ENCODE data around the gene NDUFS2.

Gene NDUFS2

DNA sequence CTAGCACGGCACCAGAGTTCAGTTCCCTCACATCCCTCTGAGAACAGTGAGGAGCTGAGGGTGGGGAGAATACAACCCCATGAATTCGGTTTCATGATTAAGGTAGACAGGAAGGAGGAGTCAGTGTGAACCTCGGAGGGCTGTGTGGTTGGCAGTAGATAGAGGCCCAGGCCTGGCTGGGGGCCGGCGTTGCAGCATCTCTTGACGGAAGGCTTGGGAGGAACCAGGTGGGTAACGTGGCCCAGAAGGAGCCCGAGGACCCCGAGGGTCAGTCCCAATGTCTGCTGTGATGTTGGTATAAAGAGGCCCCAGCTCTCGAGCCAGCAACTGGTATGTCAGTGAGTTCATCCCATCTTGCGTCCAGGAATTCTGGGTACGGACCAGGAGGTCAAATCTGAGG lies 30.5 kb upstream of the NDUFS2 start:
- TF ChIP-seq ZFP3 (CRISPR knock-in tag; IDR thresholded peaks at IDR 0.05) (no peak), ARNTL (CRISPR knock-in tag; IDR thresholded peaks at IDR 0.05; ENCODE audit: borderline replicate concordance, low read depth) (no peak), PPARA (CRISPR knock-in tag; IDR thresholded peaks at IDR 0.05; ENCODE audit: borderline replicate concordance) (no peak), ZNF70 (CRISPR knock-in tag; IDR thresholded peaks at IDR 0.05) (no peak), ZNF565 (CRISPR knock-in tag; conservative IDR thresholded peaks at IDR 0.05; ENCODE audit: low read depth) (no peak), ISL1 (CRISPR knock-in tag; IDR thresholded peaks at IDR 0.05) (no peak), ESRRG (CRISPR knock-in tag; IDR thresholded peaks at IDR 0.05) (no peak), BACH2 (CRISPR knock-in tag; IDR thresholded peaks at IDR 0.05; ENCODE audit: borderline replicate concordance) (no peak)
- TF ChIP-seq, protein P1, sequence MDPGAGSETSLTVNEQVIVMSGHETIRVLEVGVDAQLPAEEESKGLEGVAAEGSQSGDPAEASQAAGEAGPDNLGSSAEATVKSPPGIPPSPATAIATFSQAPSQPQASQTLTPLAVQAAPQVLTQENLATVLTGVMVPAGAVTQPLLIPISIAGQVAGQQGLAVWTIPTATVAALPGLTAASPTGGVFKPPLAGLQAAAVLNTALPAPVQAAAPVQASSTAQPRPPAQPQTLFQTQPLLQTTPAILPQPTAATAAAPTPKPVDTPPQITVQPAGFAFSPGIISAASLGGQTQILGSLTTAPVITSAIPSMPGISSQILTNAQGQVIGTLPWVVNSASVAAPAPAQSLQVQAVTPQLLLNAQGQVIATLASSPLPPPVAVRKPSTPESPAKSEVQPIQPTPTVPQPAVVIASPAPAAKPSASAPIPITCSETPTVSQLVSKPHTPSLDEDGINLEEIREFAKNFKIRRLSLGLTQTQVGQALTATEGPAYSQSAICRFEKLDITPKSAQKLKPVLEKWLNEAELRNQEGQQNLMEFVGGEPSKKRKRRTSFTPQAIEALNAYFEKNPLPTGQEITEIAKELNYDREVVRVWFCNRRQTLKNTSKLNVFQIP (CRISPR knock-in tag; IDR thresholded peaks at IDR 0.05; ENCODE audit: borderline replicate concordance, low read depth) = no peak
- TF ChIP-seq, protein P2, sequence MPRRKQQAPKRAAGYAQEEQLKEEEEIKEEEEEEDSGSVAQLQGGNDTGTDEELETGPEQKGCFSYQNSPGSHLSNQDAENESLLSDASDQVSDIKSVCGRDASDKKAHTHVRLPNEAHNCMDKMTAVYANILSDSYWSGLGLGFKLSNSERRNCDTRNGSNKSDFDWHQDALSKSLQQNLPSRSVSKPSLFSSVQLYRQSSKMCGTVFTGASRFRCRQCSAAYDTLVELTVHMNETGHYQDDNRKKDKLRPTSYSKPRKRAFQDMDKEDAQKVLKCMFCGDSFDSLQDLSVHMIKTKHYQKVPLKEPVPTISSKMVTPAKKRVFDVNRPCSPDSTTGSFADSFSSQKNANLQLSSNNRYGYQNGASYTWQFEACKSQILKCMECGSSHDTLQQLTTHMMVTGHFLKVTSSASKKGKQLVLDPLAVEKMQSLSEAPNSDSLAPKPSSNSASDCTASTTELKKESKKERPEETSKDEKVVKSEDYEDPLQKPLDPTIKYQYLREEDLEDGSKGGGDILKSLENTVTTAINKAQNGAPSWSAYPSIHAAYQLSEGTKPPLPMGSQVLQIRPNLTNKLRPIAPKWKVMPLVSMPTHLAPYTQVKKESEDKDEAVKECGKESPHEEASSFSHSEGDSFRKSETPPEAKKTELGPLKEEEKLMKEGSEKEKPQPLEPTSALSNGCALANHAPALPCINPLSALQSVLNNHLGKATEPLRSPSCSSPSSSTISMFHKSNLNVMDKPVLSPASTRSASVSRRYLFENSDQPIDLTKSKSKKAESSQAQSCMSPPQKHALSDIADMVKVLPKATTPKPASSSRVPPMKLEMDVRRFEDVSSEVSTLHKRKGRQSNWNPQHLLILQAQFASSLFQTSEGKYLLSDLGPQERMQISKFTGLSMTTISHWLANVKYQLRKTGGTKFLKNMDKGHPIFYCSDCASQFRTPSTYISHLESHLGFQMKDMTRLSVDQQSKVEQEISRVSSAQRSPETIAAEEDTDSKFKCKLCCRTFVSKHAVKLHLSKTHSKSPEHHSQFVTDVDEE (CRISPR knock-in tag; IDR thresholded peaks at IDR 0.05) = no peak
- ATAC-seq = no peak

DNA sequence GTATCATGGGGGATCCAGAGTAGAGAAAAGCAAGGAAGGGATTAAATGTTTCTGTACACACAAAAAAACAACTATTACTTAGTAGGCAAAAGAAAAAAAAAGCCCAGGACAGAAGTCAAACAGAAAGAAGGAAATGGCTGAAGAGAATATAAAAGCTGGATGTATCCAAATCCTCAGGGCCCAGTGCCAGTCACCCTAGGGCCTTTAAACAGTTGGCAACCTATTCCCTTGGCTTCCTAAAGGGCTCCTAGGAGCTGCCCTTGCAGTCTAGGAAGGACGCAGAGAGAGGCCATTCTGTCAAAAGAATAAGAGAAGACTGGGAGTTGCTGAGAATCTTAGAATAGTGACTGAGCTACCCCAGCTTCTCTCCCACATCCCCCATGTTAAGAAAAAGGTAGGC lies 29.8 kb upstream of the NDUFS2 start:
- ATAC-seq = no peak
- TF ChIP-seq ZNF8 (CRISPR knock-in tag; IDR thresholded peaks at IDR 0.05) (no peak), ZNF565 (CRISPR knock-in tag; conservative IDR thresholded peaks at IDR 0.05; ENCODE audit: low read depth) (no peak), OSR1 (CRISPR knock-in tag; IDR thresholded peaks at IDR 0.05) (no peak), RARB (CRISPR knock-in tag; IDR thresholded peaks at IDR 0.05) (no peak), PPARA (CRISPR knock-in tag; IDR thresholded peaks at IDR 0.05; ENCODE audit: borderline replicate concordance) (no peak), TOX (CRISPR knock-in tag; IDR thresholded peaks at IDR 0.05; ENCODE audit: borderline replicate concordance) (no peak), ZNF70 (CRISPR knock-in tag; IDR thresholded peaks at IDR 0.05) (no peak), ISL1 (CRISPR knock-in tag; IDR thresholded peaks at IDR 0.05) (no peak), TCF4 (CRISPR knock-in tag; IDR thresholded peaks at IDR 0.05; ENCODE audit: borderline replicate concordance) (no peak), ZC3H10 (CRISPR knock-in tag; IDR thresholded peaks at IDR 0.05) (no peak), CSDC2 (CRISPR knock-in tag; IDR thresholded peaks at IDR 0.05) (no peak)
- TF ChIP-seq, protein P1 (CRISPR knock-in tag; IDR thresholded peaks at IDR 0.05; ENCODE audit: borderline replicate concordance, low read depth) = no peak
- TF ChIP-seq, protein P3, sequence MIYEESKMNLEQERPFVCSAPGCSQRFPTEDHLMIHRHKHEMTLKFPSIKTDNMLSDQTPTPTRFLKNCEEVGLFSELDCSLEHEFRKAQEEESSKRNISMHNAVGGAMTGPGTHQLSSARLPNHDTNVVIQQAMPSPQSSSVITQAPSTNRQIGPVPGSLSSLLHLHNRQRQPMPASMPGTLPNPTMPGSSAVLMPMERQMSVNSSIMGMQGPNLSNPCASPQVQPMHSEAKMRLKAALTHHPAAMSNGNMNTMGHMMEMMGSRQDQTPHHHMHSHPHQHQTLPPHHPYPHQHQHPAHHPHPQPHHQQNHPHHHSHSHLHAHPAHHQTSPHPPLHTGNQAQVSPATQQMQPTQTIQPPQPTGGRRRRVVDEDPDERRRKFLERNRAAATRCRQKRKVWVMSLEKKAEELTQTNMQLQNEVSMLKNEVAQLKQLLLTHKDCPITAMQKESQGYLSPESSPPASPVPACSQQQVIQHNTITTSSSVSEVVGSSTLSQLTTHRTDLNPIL (CRISPR knock-in tag; IDR thresholded peaks at IDR 0.05; ENCODE audit: low read depth) = no peak
- TF ChIP-seq, protein P2 (CRISPR knock-in tag; IDR thresholded peaks at IDR 0.05) = no peak
- TF ChIP-seq, protein P4, sequence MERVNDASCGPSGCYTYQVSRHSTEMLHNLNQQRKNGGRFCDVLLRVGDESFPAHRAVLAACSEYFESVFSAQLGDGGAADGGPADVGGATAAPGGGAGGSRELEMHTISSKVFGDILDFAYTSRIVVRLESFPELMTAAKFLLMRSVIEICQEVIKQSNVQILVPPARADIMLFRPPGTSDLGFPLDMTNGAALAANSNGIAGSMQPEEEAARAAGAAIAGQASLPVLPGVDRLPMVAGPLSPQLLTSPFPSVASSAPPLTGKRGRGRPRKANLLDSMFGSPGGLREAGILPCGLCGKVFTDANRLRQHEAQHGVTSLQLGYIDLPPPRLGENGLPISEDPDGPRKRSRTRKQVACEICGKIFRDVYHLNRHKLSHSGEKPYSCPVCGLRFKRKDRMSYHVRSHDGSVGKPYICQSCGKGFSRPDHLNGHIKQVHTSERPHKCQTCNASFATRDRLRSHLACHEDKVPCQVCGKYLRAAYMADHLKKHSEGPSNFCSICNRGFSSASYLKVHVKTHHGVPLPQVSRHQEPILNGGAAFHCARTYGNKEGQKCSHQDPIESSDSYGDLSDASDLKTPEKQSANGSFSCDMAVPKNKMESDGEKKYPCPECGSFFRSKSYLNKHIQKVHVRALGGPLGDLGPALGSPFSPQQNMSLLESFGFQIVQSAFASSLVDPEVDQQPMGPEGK (CRISPR knock-in tag; IDR thresholded peaks at IDR 0.05; ENCODE audit: borderline replicate concordance) = no peak

All from SK-N-SH treated with all-trans-retinoic acid at 6 μM for 48 hours (cell line).